Fibroblast of the aortic adventitia (primary cell): ENCODE data around the gene THRA. TPM values are rescaled to one million over a fixed set of nuclear protein-coding genes. Genes with fewer than 3 reads are reported as not detected.

ENCODE experiments used
- DNase-seq: peaks from one replicate; pipeline ENCODE4 v3.0.0-alpha.2; 2010; ENCODE audit warnings: low read depth
- H3K4me3 ChIP-seq: 2 replicates; pipeline ENCODE4 v1.5.1; 2011; ENCODE audit warnings: low read depth, mild to moderate bottlenecking, control low read depth, low read length, moderate library complexity
- total RNA-seq: library from RNA; depleted of rRNA; stranded (reverse); fragments of >200 nt; gene quantifications from 2 replicates; pipeline ENCODE4 v1.2.3, GENCODE V29; 2012; ENCODE audit warnings: low replicate concordance
- TF ChIP-seq, protein P1 (sequence below): IDR thresholded peaks from 2 replicates; pipeline ENCODE4 v1.5.1; 2011; ENCODE audit warnings: mild to moderate bottlenecking, low read length, control low read depth, inconsistent platforms; ENCODE audit not compliant: insufficient read depth

Gene THRA
- total RNA-seq, 1 donor = 23.0 TPM

DNA sequence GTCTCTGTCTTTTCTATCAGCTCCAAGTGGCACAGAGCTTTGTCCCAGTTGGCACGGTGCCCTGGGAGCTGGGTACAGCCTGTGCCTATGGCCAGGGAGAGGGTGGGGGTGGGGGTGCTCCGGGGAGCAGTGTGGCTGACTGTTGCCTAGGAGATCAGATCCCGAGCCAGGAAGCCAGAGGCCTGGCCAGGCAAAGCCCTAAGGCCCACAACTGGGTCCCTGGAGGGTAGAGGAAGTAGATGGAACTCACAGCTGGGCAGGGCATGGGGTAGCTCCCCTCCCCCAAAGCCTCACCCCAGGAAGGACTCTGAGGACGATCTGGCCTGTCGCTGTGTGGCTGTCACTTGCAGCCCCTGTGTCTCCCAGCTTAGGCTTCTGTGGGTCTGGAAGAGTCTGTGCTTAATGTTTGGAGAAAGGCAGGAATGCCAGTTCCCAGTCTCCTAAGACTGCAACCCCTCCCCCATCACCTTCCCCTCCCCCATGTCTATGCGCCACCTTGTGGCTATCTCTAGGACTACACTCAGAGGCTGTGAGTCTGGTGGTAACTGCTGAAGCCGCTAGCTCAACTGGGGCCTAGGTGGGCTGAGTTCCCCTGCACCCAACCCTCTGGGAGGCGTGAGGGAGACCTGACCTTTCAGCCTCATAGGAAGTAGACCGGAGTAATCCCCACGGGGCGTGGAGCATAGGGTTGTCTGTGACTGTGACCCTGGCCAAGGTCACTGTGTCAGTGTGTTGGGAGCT, 12.6 kb downstream of the THRA start:
- H3K4me3 ChIP-seq = no peak overlapping the region
- DNase-seq = peak; percentile 72
- TF ChIP-seq, protein P1, sequence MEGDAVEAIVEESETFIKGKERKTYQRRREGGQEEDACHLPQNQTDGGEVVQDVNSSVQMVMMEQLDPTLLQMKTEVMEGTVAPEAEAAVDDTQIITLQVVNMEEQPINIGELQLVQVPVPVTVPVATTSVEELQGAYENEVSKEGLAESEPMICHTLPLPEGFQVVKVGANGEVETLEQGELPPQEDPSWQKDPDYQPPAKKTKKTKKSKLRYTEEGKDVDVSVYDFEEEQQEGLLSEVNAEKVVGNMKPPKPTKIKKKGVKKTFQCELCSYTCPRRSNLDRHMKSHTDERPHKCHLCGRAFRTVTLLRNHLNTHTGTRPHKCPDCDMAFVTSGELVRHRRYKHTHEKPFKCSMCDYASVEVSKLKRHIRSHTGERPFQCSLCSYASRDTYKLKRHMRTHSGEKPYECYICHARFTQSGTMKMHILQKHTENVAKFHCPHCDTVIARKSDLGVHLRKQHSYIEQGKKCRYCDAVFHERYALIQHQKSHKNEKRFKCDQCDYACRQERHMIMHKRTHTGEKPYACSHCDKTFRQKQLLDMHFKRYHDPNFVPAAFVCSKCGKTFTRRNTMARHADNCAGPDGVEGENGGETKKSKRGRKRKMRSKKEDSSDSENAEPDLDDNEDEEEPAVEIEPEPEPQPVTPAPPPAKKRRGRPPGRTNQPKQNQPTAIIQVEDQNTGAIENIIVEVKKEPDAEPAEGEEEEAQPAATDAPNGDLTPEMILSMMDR = peak; percentile 88

DNA sequence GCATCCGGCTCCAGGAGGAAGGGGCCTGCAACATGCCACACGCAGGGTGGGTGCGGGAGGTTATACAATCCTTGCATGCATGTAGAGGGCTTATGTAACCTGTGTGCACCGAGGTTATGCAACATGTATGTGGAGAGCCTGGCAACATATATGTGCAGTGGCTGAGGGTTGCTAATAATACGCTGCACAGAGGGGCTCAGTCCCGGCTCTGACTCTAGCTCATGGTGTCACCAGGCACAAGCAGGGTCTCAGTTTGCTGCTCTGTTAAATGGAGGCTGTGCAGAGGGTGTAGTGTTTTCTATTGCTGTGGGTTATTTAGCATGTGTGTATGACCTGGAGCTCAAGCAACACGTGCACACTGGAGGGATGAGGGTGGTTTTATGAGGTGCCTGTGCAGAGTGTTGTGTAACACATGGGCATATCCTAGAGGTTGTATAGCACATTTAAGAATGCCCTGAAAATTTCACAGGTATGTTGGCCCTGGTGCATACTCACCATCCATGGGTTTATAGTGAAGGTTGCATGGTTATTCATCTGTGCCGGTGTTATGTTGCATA, 13.3 kb downstream of the THRA start:
- TF ChIP-seq, protein P1 = no peak
- H3K4me3 ChIP-seq = no peak overlapping the region
- no peak for DNase-seq

DNA sequence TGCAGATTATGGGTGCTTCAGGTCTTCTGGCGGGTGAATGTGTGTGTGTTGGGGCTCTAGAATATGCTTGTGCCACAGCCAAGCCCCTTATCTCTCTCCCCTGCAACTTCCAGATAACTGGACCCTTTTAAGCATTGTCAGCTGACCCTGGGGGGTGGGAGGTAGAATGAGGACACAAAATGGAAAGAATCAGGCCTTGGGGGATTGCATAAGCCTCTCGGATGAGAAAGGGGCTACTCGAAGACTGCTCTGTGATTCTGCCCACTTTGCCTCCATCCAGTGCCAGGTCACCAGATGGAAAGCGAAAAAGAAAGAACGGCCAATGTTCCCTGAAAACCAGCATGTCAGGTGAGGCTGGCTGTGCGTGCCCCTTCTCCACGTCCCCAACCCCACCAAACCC, 13.8 kb downstream of the THRA start:
- no peak for DNase-seq
- H3K4me3 ChIP-seq = no peak overlapping the region
- TF ChIP-seq, protein P1 = no peak

DNA sequence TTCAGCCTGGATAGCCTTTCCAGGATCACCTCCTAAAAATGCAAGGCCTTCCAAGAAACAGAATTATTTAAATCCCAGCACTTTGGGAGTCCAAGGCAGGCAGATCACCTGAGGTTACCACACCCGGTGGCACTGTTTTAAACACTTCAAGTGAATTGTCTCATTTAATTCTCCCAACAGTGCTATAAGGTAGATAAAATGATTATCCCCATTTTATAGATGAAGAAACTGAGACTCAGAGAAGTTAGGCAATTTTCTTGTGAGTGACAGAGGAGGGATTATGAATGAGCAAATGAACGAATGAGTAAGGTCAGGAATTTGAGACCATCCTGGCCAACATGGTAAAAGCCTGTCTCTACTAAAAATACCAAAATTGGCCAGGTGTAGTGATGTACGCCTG, 16.8 kb downstream of the THRA start:
- TF ChIP-seq, protein P1 = no peak
- H3K4me3 ChIP-seq = no peak overlapping the region
- no peak for DNase-seq

DNA sequence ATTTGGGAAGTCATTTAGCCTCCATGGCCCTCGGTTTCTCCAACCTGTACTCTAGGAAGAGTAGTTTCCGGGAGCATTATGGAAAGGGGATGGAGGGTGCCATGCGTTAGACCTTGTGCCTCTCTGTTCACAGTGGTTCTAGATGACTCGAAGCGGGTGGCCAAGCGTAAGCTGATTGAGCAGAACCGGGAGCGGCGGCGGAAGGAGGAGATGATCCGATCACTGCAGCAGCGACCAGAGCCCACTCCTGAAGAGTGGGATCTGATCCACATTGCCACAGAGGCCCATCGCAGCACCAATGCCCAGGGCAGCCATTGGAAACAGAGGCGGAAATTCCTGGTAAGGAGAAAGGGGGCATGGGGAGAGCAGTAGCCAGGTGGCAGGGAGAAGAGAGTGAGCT, 21.7 kb downstream of the THRA start:
- TF ChIP-seq, protein P1 = no peak
- no peak for DNase-seq
- H3K4me3 ChIP-seq = no peak overlapping the region

DNA sequence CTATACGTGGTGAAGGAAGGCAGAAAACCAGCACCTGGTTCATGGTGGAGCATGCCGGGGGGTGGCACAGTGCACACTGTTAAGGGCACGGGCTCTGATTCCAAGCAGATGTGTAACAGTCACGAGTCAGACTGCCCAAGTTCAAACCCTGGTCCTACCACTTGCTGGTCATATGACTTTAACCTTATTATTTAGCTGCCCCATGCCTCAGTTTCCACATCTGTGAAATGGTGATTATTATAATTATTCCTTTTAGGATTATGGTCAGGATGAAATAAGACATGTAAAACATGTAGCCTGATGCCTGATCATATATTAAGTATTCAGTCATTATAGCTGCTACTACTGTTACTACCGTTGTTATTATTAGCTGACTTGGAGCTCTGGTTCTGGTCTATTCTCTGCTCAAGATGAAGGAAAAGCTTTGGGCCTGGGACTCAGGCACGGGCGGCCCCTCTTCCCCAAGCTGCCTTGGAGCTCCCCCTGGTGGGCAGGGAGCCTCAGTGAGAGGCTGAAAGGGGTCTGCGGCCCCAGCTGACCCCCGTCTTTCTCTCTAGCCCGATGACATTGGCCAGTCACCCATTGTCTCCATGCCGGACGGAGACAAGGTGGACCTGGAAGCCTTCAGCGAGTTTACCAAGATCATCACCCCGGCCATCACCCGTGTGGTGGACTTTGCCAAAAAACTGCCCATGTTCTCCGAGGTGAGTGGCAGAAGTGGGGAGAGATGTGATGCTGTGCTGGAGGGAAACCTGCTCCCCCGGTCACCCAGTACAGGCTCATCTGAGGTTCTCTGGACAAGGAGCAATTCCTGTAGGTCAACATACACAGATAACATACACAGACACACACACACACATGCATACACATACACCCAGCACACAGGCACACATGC, 23.6 kb downstream of the THRA start:
- no peak for DNase-seq
- H3K4me3 ChIP-seq = no peak overlapping the region
- TF ChIP-seq, protein P1 = peak; percentile 75
